Lower lobe of right lung (tissue), 2 donors: ENCODE data around the gene SLC66A1. TPM values are rescaled to one million over a fixed set of nuclear protein-coding genes. Genes with fewer than 3 reads are reported as not detected.

ENCODE experiments used
- ATAC-seq, 2 donors: fragments of 200-7000 bp; cut with Tn5 transposase; one replicate each; pipeline ENCODE4 v1.9.1; 2020 to 2022; ENCODE audit warnings: mild to moderate bottlenecking in 2 of 2, moderate library complexity in 2 of 2
- DNase-seq: peaks from one replicate; pipeline ENCODE4 v3.0.0-alpha.2; 2020
- H3K27ac ChIP-seq: fragments of 200-600 bp; one replicate; pipeline ENCODE4 v1.8.0; 2022
- H3K27me3 ChIP-seq: fragments of 200-600 bp; one replicate; pipeline ENCODE4 v1.8.0; 2022; ENCODE audit warnings: low read depth
- H3K36me3 ChIP-seq: fragments of 200-600 bp; one replicate; pipeline ENCODE4 v1.8.0; 2022; ENCODE audit warnings: mild to moderate bottlenecking
- H3K4me1 ChIP-seq: fragments of 200-600 bp; one replicate; pipeline ENCODE4 v1.8.0; 2022
- H3K4me3 ChIP-seq: fragments of 200-600 bp; one replicate; pipeline ENCODE4 v1.8.0; 2022; ENCODE audit warnings: mild to moderate bottlenecking
- H3K9me3 ChIP-seq: fragments of 200-600 bp; one replicate; pipeline ENCODE4 v1.8.0; 2022
- CTCF ChIP-seq: fragments of 200-600 bp; IDR thresholded peaks from one replicate; pipeline ENCODE4 v1.8.0; 2022; ENCODE audit warnings: antibody characterized with exemption, mild to moderate bottlenecking
- intact Hi-C: fragments of 100-400 bp; cut with DNase I; formaldehyde crosslinking; loops from one replicate; pipeline ENCODE4 v1.11.0; 2022
- total RNA-seq: library from RNA; stranded (reverse); fragmentation: NEBNext Ultra II Directional; extraction: Animal tissue kit (Norgen Biotek cat#: 25700); gene quantifications from one replicate; pipeline ENCODE4 v1.2.1, GENCODE V29; 2021
- donor health status: DM: no; HTN: yes; CAD: no; lungs with severe emphysema.

SLC66A1 gene
- total RNA-seq, 1 donor from 2014 or later: 15.4 TPM

GRCh38 chr1:19305880-19306279, 6.2 kb upstream of the SLC66A1 start:
- no peaks in the 10 kb centered on the region for H3K9me3 ChIP-seq
- H3K27me3 ChIP-seq: no peaks in the 10 kb centered on the region
- H3K36me3 ChIP-seq: peaks cover 69% of the 10 kb centered on the region
- DNase-seq: no peak
- no peak overlapping the region for H3K27ac ChIP-seq
- H3K4me1 ChIP-seq: peaks cover 7% of the 10 kb centered on the region
- no peak for TF ChIP-seq CTCF
- ATAC-seq: no peak
- no peak overlapping the region for H3K4me3 ChIP-seq
- intact Hi-C loops: no loop called here

GRCh38 chr1:19306941-19307340, 5.2 kb upstream of the SLC66A1 start:
- no peak for TF ChIP-seq CTCF
- Histone ChIP-seq H3K27me3 (no peaks in the 10 kb centered on the region), H3K4me1 (peaks cover 11% of the 10 kb centered on the region), H3K9me3 (no peaks in the 10 kb centered on the region), H3K36me3 (peaks cover 67% of the 10 kb centered on the region), H3K27ac (no peak overlapping the region), H3K4me3 (no peak overlapping the region)
- DNase-seq: no peak
- no peak for ATAC-seq
- intact Hi-C loops: no loop called here

DNA sequence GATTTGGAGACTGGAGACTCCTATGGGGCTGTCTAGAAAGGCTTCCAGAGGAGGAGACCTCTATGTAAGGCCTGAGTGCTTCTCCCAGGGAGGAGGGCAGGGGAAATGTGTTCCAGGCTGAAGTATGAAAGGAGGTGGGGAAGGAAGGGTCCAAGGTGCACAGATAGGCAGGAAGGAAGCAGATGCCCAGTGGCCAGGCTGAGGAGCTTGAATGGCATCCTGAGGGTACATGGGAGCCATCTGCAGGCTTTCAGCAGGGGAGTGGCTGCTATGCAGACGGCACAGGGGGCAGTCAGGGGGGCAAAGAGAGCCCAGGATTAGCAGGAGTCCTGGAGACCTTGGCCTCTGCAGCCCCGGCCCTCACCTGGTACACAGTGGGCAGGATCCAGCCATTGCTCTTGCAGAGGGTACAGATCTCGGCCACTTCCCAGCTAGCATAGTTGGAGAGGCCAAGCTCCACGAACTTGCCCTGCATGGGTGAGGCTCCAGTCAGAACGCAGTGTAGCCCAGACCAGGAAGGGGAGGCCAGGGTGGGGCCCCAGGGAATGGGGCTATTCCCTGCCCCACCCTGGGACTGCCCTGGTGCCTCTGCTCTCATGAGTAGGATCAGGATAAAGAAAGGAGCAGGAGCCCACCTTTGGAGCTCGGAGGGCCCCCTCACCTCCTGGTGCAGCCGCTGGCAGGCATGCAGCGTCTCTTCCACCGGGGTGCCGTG, 4.2 kb upstream of the SLC66A1 start:
- DNase-seq: no peak
- Histone ChIP-seq H3K27me3 (no peaks in the 10 kb centered on the region), H3K4me1 (peaks cover 15% of the 10 kb centered on the region), H3K9me3 (no peaks in the 10 kb centered on the region), H3K4me3 (no peak overlapping the region), H3K27ac (no peak overlapping the region), H3K36me3 (peaks cover 58% of the 10 kb centered on the region)
- no peak for TF ChIP-seq CTCF
- intact Hi-C loops: no loop called here
- ATAC-seq: no peak

DNA sequence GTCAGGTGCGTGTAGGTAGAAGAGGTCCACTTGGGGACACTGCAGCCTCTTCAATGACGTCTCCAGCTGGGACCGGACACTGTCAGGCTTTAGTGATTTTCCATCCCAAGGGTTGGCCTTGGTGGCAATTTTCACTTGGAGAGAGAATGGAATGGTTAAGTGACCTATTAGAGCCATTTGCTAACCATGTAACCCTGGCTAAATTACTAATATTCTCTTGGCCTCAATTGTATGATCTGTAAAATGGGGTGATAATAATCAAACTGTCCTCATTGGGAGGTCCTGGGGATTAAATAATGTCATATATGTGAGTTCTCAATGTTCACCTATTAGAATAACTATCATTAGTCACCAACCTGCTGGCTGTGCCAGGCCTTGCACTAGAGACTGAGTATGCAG, 3.6 kb upstream of the SLC66A1 start:
- intact Hi-C loops: no loop called here
- ATAC-seq (no peak), DNase-seq (no peak)
- peaks cover 21% of the 10 kb centered on the region for H3K4me1 ChIP-seq
- no peak overlapping the region for H3K27ac ChIP-seq
- peaks cover 53% of the 10 kb centered on the region for H3K36me3 ChIP-seq
- TF ChIP-seq CTCF: no peak
- no peaks in the 10 kb centered on the region for H3K9me3 ChIP-seq
- no peaks in the 10 kb centered on the region for H3K27me3 ChIP-seq
- H3K4me3 ChIP-seq: no peak overlapping the region

GRCh38 chr1:19309123-19309813, 2.9 kb upstream of the SLC66A1 start:
- ATAC-seq (no peak), DNase-seq (no peak)
- Histone ChIP-seq H3K36me3 (peaks cover 45% of the 10 kb centered on the region), H3K9me3 (no peaks in the 10 kb centered on the region), H3K4me3 (no peak overlapping the region), H3K27ac (no peak overlapping the region), H3K4me1 (peaks cover 27% of the 10 kb centered on the region), H3K27me3 (no peaks in the 10 kb centered on the region)
- no peak for TF ChIP-seq CTCF
- intact Hi-C loops: no loop called here
